Spleen (tissue), 7 donors: Measurements from ENCODE around the gene ENO3.

Experiments used
- POLR2A ChIP-seq, 3 donors: fragments of 450-650 bp; IDR thresholded peaks; one replicate each; pipeline ENCODE4 v1.5.1; 2017; ENCODE audit warnings: antibody characterized with exemption in 3 of 3, mild to moderate bottlenecking in 1 of 3
- TF ChIP-seq, protein P1 (sequence below), 11 experiments: fragments of 200-600 bp in 7 of 11; fragments of 450-650 bp in 4 of 11; sonication (generic) in 4 of 11; IDR thresholded peaks in 8 of 11; conservative IDR thresholded peaks in 3 of 11; 1 replicate in 7 of 11; 2 replicates in 4 of 11; pipeline versions ENCODE4 v1.4.0 to v1.8.0; 2016 to 2021; ENCODE audit warnings: antibody characterized with exemption in 11 of 11, inconsistent platforms in 4 of 11, mild to moderate bottlenecking in 1 of 11
- donor health status: DM: no; HTN: no; CAD: no; lungs with moderate emphysema.
- donor health status: DM: no; HTN: no; CAD: no.
- donor health status: DM: no; HTN: no; CAD: no.

DNA sequence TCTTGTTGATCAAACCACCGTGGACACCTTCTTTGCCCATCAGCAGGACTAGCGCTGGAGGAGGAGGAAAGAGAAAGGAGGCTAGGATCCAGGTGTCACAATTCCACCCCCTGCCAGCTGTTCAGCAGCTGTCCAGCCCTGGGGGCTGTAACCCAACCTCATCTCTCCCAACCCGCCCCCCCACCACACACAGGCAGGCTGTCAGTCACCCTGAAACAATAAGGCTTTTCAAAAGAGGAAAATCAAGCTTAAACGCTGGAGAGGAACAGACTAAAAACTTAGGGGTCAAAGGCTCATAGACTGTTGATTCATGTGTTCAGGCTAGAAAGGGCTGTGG, 5.0 kb upstream of the ENO3 start:
- TF ChIP-seq, protein P1, sequence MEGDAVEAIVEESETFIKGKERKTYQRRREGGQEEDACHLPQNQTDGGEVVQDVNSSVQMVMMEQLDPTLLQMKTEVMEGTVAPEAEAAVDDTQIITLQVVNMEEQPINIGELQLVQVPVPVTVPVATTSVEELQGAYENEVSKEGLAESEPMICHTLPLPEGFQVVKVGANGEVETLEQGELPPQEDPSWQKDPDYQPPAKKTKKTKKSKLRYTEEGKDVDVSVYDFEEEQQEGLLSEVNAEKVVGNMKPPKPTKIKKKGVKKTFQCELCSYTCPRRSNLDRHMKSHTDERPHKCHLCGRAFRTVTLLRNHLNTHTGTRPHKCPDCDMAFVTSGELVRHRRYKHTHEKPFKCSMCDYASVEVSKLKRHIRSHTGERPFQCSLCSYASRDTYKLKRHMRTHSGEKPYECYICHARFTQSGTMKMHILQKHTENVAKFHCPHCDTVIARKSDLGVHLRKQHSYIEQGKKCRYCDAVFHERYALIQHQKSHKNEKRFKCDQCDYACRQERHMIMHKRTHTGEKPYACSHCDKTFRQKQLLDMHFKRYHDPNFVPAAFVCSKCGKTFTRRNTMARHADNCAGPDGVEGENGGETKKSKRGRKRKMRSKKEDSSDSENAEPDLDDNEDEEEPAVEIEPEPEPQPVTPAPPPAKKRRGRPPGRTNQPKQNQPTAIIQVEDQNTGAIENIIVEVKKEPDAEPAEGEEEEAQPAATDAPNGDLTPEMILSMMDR (IDR thresholded peaks at IDR 0.05 in 8 of 11, conservative IDR thresholded peaks at IDR 0.05 in 3 of 11) = no peak
- no peak for TF ChIP-seq POLR2A (IDR thresholded peaks at IDR 0.05)
